Epithelial cell of esophagus (primary cell): Measurements from ENCODE around the gene SRPK2.
"Not testable (repeated sequence)": the region's sequence is repeated elsewhere in the genome, so short reads cannot be mapped to it uniquely, and the experiment has no call there.

Experiments used
- DNase-seq: peaks from one replicate; pipeline ENCODE4 v3.0.0; 2010; ENCODE audit warnings: low read depth
- H3K4me3 ChIP-seq: 2 replicates; pipeline ENCODE4 v1.5.1; 2011; ENCODE audit warnings: mild to moderate bottlenecking, low read length, control low read depth
- TF ChIP-seq, protein P1 (sequence below): IDR thresholded peaks from 2 replicates; pipeline ENCODE4 v1.5.1; 2011; ENCODE audit warnings: low read depth, mild to moderate bottlenecking, low read length, control low read depth, inconsistent platforms; ENCODE audit not compliant: insufficient read depth; ENCODE audit errors: missing control alignments

Gene SRPK2

DNA sequence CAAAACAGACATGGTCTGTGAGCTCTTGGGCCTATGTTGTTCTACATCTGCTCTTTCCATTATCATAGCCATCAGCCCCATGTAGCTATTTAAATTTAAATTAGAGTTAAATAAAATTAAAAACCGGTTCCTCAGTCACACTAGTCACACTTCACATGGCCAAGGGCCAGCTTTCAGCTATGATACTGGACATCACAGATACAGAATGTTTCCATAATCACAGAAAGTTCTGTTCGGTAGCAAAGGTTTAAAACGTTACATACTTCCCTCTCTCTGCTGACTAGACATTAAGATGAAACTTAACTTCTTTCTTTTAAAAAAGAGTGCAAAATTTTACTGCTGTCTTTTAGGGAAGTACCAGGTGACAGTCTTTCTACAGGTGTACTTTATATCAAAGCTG is 43.0 kb downstream of the SRPK2 start:
- TF ChIP-seq, protein P1, sequence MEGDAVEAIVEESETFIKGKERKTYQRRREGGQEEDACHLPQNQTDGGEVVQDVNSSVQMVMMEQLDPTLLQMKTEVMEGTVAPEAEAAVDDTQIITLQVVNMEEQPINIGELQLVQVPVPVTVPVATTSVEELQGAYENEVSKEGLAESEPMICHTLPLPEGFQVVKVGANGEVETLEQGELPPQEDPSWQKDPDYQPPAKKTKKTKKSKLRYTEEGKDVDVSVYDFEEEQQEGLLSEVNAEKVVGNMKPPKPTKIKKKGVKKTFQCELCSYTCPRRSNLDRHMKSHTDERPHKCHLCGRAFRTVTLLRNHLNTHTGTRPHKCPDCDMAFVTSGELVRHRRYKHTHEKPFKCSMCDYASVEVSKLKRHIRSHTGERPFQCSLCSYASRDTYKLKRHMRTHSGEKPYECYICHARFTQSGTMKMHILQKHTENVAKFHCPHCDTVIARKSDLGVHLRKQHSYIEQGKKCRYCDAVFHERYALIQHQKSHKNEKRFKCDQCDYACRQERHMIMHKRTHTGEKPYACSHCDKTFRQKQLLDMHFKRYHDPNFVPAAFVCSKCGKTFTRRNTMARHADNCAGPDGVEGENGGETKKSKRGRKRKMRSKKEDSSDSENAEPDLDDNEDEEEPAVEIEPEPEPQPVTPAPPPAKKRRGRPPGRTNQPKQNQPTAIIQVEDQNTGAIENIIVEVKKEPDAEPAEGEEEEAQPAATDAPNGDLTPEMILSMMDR: no peak
- DNase-seq: no peak
- H3K4me3 ChIP-seq: no peak overlapping the region

DNA sequence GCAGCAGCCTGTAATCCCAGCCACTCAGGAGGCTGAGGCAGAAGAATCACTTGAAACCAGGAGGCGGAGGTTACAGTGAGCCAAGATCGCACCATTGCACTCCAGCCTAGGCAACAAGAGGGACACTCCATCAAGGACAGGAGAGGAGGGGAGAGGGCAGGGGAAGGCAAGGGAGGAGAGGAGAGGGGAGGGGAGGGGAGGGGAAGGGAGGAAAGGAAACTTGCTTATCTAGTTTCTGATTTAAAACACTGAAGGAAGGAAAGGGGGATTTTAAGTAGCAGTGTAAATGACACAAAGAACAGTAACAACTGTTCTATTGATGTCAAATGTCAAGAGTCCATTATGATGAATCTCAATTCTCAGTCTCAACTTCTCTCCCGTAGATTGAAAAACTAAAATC is 43.7 kb downstream of the SRPK2 start:
- DNase-seq: no peak
- H3K4me3 ChIP-seq: no peak overlapping the region
- TF ChIP-seq, protein P1: no peak

DNA sequence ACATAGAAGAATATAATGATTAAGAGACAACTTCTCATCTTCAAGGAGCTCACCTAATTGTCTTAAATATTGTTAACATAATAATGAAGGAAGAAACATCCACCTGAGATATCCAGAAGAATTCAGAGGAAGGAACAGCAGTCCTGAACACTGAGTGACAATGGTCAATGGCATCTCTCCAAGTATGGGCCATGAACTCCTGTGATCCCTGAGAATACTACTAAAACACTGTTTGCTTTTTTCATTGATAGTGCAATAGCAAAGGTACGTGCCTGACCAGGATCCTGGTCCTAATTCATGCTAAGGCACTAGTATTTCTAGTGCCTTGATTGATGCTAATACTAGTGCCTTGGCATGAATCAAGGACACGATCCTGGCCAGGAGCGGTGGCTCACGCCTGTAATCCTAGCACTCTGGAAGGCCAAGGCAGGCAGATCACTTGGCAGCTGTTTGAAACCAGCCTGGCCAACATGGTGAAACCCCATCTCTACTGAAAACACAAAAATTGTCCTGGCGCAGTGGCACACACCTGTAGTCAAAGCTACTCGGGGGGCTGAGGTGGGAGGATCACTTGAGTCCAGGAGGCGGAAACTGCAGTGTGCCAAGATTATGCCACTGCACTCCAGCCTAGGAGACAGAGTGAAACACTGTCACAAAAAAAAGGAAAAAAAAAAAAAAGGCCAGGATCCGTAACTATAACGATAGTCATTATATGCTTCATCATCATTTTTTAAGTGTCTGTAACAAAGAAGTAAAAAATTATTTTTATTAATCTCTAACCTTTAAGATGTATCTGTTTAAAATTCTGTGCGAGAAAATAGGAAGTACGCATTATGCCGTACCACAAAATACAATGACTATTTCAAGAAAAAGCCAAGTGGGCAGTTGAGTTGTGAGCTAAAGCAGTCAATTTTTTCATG is 49.1 kb downstream of the SRPK2 start:
- no peak overlapping the region for H3K4me3 ChIP-seq
- TF ChIP-seq, protein P1: no peak
- DNase-seq: no peak

DNA sequence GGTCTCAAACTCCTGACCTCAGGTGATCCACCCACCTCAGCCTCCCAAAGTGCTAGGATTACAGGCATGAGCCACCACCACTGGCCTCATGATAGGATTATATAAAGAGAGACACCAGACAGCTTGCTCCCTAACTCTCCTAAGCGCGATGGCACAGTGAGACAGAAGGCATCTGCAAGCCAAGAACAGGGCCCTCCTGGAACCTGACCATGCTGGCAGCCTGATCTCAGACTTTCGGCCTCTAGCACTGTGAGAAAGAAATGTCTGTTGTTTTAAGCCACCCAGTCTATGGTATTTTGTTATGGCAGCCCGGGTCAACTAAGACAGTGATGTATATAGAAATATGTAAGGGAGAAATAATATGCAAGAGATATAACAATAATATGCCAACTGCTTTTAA is 51.2 kb downstream of the SRPK2 start:
- DNase-seq: no peak
- no peak overlapping the region for H3K4me3 ChIP-seq
- TF ChIP-seq, protein P1: no peak

DNA sequence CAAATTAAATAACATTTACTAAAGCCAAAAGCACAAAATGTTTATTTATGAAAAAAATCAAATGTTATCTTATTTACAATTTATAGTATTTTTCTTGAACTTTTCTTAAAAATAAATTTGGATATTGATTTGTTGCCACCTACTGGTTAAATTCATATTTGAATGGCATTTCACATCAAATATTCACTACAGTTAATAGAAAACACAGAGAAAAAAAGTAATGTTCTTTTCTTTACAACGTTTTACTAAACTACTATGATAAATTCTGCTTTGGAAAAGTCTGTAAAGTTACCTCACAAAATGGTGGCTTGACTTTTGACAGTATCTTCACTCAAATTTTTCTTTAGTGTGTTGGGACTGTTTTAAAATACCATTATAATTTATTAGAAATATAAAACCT is 52.7 kb downstream of the SRPK2 start:
- TF ChIP-seq, protein P1: no peak
- DNase-seq: peak; percentile 19
- H3K4me3 ChIP-seq: no peak overlapping the region

DNA sequence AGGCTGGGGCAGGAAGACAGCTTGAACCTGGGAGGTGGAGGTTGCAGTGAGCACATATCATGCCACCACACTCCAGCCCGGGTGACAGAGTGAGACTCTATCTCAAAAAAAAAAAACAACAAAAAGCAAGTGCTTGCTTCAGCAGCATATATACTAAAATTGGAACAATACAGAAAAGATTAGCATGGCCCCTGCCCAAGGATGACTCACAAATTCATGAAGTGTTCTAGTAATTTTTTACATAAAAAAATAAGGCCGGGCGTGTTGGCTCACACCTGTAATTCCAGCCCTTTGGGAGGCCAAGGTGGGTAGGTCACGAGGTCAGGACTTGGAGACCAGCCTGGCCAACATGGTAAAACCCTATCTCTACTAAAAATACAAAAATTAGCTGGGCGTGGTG is 56.1 kb downstream of the SRPK2 start:
- DNase-seq, H3K4me3 ChIP-seq: not testable (repeated sequence)

DNA sequence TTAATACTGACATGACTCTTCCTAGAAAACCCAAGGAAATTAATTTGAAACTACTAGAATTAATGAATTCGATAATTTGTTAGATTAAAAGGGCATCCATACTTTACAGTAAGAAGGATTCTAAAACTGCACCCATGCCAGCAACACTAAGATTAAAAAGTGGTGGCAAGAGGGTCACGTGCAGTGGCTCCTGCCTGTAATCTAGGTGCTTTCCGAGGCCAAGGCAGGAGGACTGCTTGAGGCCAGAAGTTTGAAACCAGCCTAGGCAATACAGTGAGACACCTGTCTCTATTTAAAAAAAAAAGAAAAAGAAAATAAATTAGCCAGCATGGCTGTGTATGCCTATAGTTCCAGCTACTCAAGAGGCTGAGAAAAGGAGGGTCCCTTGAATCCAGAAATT is 58.2 kb downstream of the SRPK2 start:
- no peak overlapping the region for H3K4me3 ChIP-seq
- TF ChIP-seq, protein P1: no peak
- DNase-seq: no peak
